Activated CD4-positive, CD25-positive, alpha-beta regulatory T cell (primary cell): Measurements from ENCODE around the gene FARP1.
"Not testable (repeated sequence)": the region's sequence is repeated elsewhere in the genome, so short reads cannot be mapped to it uniquely, and the experiment has no call there.

Experiments
- DNase-seq, 4 experiments: peaks; one replicate each; lab custom pipeline; 2025; lab: John Stamatoyannopoulos, UW

The FARP1 gene

GRCh38 chr13:98365302-98365701, 222.4 kb downstream of the FARP1 start:
- no peak for DNase-seq

DNA sequence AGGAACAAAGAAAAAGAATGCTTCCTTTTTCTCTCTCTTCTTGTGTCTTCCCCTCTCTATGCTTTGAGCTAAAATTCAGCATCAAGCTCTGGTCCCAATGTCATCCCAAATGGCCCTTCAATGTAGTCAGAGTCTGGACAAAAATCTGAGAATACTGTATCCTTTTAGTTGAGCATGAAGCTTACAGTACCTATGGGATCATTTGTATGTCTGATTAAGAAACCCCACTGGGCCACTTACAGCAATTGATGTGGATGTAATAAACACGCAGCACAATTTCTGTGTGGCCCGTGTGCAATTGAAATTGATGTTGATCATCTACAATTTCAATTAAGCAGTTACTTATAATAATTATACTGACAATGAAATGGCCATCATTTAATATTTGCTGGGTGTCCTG, 223.1 kb downstream of the FARP1 start:
- no peak for DNase-seq

DNA sequence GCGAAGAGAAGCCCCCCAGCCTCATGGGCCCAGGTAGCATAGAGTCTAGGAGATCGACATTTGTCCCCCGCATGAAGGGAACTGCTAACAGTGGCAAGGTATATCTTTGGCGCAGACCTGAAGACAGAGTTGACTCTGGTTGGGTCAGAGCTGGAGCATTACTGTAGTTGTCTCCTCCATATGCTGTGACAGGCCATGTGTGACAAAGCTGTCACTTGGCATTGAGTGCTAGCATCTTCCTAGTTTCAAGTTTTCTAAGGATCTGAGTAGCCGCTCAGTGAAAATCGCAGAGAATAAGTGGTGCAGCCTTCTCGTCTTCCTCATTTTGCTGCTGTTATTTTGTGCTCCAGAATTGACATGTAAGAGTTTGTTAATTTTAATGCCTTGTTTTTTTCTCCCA, 223.5 kb downstream of the FARP1 start:
- DNase-seq, result no peak

DNA sequence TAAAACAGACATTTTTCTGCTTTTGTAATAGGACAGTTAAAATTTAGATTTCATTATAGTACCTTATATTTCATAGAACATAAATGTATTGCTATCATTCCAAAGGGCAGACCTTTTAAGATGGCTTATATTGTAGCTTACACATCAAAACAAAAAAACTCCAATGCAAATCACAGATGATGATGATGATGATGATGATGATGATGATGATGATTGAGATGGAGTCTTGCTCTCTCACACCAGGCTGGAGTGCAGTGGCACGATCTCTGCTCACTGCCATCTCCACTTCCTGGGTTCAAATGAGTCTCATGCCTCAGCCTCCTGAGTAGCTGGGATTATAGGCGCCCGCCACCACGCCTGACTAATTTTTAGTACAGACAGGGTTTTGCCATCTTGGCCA, 224.1 kb downstream of the FARP1 start:
- DNase-seq, result no peak

DNA sequence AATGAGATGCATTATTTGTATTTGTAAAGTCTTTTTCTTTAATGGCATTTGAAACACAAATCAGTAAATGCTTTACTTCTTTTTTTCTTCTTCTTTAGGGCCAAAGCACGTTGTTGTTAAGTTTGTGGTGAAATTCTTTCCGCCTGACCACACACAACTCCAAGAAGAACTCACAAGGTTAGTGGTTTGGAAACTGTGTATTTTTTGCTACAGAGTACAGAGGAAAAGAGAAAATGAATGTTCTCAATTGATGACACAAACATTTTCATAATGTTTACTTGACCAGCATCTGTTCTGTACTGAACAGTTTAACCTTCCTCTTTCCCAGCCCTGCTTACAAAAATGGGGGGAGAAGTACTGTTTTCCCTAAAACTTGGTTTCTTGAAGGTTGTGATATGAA, 225.1 kb downstream of the FARP1 start:
- no peak for DNase-seq

DNA sequence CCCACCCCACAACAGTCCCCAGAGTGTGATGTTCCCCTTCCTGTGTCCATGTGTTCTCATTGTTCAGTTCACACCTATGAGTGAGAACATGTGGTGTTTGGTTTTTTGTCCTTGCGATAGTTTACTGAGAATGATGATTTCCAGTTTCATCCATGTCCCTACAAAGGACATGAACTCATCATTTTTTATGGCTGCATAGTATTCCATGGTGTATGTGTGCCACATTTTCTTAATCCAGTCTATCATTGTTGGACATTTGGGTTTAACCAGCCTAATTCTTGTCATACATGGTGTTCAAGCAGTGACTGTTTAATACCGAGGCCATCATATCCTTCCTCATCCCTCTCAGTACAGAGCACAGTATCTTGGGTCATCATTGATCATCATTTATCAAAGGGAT, 226.6 kb downstream of the FARP1 start:
- not testable (repeated sequence) for DNase-seq

GRCh38 chr13:98370261-98370660, 227.4 kb downstream of the FARP1 start:
- DNase-seq, result no peak

DNA sequence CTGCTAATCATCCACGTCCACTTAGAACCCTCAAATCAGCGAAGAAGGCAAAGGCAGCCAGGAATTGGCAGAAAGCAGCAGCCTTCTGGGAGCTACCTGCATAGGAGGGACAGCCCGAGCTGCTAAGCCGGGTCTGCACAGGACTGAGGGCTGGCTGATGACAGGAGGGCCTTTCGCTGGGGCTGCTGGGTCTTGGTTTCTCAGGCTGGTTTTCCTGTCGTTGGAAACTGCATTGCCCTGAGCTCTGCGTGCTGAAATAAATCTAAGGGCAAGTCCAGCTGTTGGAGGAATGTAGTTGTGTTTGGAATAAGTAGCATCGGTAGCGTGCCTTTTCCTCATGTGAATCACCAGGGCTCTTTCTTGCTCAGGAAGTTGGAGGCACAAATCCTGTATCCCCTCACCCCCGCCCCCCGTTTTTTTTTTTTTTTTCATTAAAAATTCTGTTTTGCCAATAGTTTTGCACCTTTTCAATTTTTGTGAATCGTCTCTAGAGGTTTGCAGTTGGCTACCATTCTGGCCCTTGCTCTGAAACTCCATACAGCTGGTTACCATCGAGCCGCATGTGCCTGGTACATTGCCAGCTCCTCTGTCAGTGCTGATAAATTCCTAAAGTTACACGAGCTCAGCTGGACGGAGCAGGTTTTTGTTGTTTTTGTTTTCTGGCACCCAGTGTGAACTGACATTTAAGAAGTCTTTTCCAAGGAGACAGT, 228.1 kb downstream of the FARP1 start:
- DNase-seq, result no peak

- no peak for DNase-seq
Observed at GRCh38 chr13:98371516-98372023, 228.7 kb downstream of the FARP1 start.

DNA sequence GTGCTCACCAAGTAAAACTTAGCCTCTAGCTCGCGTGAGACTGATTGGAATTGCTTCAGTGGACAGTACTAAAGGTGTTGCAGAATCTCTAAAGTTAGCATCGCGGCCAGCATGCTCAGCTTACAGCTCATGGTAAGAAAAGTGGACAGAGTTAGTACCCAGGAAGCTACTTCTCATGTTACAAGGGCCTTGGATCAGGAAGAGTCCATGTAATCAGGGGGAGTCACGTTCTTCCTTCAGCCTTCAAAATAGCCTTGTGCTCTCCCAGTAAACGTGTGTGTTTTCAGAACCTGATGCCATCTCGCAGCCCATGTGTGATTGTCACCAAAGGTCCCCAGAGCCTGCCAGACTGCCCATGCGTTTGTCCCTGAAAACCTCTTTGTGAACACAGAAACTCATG, 230.0 kb downstream of the FARP1 start:
- DNase-seq, result no peak

GRCh38 chr13:98374750-98375149, 231.9 kb downstream of the FARP1 start:
- DNase-seq, result no peak

GRCh38 chr13:98377635-98378378, 234.9 kb downstream of the FARP1 start:
- DNase-seq, result no peak

- DNase-seq, result no peak
Observed at GRCh38 chr13:98384739-98385138, 241.8 kb downstream of the FARP1 start.

- DNase-seq, result no peak
Observed at GRCh38 chr13:98385606-98386005, 242.7 kb downstream of the FARP1 start.

GRCh38 chr13:98386637-98387036, 243.7 kb downstream of the FARP1 start:
- DNase-seq, result no peak

- DNase-seq, result no peak
Observed at GRCh38 chr13:98389319-98389718, 246.4 kb downstream of the FARP1 start.

DNA sequence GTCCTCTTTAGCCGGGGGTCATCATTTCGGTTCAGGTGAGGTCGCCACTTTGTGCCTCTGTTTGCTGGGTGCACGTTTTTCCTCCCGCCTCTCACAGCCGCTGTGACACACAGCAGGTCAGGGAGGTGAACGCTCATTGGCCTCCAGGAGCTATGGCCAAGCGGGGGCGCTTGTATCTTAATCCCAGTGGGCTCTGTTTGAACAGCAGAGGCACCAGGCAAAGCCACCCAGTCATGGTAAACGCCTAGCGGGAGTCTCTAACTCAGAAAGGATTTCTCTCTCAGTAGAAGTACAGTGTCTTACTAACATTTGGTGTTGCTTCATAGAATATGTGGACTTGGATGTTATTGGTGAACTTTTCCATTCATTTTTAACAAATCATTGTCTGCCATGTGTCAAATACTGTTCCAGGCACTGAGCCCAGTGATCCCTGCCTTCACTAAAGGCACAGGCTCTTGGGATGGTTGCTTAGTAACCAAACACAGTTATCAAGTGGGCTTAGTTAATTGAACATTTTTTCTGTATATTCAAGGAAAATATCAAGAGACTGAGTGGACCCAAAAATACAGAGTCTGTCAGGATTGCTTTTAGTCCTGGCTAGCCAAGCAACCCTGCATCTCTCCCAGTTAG, 247.3 kb downstream of the FARP1 start:
- no peak for DNase-seq

DNA sequence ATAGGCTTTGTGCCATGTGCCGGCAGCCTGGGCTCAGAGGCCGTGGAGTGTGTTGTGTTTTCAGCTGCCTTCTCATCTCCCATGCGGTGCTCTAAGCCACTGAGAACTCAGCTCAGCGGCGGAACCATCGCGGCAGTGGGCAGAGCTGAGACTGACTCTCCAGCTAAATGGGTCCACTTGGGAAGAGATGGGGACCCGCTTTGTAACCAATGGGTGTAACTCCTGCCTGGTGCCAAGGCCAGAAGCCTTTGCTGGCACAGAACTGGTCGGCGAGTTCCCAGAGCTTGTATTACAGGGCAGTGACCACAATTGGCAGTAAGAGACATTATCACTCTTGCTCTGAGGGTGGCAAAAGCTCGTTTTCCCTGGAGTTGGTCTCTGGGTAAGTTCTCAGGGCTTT, 251.0 kb downstream of the FARP1 start:
- no peak for DNase-seq

- no peak for DNase-seq
Observed at GRCh38 chr13:98394820-98395510, 252.1 kb downstream of the FARP1 start.

DNA sequence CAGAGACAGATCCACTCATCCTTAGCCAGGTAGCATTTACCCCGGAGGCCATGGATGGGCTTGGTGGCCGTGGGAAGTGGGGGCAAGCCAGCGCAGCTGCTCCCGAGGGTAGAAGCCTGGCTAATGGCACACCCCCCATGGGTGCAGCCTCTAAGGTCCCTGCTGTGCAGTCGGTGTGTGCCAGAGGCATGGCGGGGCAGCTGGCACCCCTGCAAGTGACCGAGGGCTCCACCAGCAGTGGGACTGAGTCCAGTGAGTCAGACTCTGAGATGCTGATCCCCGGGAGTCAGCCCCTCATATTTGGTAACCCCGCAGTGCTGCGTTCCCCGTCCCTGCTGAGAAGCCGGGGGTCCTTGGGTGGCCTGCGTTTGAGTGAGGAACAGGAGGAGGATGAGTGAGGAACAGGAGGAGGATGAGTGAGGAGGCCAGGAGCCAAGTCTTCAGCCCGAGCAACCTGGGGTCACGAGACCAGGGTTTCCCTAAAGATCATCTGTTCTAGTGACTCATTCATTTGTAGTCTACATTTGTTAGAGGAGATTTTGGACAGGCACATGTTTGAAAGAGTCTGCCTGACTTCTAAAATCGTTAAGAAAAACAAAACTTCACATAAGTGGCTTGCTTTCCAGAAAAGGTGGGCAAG, 253.3 kb downstream of the FARP1 start:
- DNase-seq, result no peak

DNA sequence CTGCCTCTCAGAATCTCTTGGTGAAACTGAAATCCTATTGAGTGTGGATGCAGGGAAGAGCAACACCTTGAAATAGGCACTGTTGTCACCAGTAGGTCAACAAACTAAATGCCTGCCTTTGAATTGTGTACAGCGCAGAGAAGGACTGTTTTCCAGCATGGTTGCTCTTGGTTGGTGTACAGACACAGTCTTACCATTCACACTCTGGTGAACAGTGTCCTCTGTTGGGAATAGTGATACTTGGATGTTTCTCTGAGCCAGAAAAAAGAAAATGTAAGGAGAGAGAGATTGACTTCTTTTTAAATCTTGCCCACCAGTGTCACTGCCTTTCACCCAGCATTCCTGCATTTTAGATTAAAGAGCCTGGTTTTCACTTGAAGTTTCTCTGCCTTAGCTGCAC, 254.3 kb downstream of the FARP1 start:
- DNase-seq, result no peak

DNA sequence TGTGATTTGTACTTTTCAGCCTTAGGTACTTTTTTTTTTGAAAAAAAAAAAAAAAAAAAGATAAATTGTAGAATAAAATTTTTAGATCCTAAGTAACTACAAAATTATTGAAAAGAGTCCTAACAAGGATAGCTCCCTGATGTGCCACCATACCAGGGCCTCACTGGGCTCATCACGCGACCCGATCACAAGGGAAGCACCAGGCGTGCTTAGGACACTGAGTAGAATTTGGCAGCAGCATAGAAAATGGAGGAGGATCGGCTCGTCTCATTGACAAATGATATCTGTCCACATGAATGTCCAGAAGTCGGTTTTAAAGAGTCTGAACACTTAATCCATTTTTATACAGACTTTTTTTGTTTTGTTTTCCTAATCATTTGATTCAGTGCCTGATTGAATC, 255.0 kb downstream of the FARP1 start:
- no peak for DNase-seq
